RWPE2 (cell line): Measurements from ENCODE around the gene STRN.
"Not testable (repeated sequence)": the region's sequence is repeated elsewhere in the genome, so short reads cannot be mapped to it uniquely, and the experiment has no call there.

Experiments
- ATAC-seq: fragments of 200-7000 bp; cut with Tn5 transposase; 3 replicates; pipeline ENCODE4 v1.9.1; 2021; ENCODE audit warnings: low read depth
- DNase-seq: peaks from one replicate; pipeline ENCODE4 v3.0.0-alpha.2; 2020; ENCODE audit warnings: low spot score
- H3K27ac ChIP-seq: fragments of 450-650 bp; 2 replicates; pipeline ENCODE4 v1.5.1; 2017; ENCODE audit warnings: mild to moderate bottlenecking; ENCODE audit not compliant: poor library complexity, severe bottlenecking
- H3K27me3 ChIP-seq: fragments of 250-450 bp; sonication (Bioruptor Pico); 2 replicates; pipeline ENCODE4 v1.5.1; 2021; ENCODE audit warnings: mild to moderate bottlenecking, moderate library complexity; ENCODE audit not compliant: insufficient read depth, poor library complexity, severe bottlenecking
- H3K36me3 ChIP-seq: fragments of 250-450 bp; sonication (Bioruptor Pico); 2 replicates; pipeline ENCODE4 v1.5.1; 2020; ENCODE audit warnings: low read depth, mild to moderate bottlenecking, moderate library complexity
- H3K4me1 ChIP-seq: fragments of 250-450 bp; sonication (Bioruptor Pico); 2 replicates; pipeline ENCODE4 v1.5.1; 2021; ENCODE audit warnings: mild to moderate bottlenecking, moderate library complexity; ENCODE audit not compliant: insufficient read depth, poor library complexity, severe bottlenecking
- H3K4me3 ChIP-seq: fragments of 250-450 bp; sonication (Bioruptor Pico); 2 replicates; pipeline ENCODE4 v1.5.1; 2021; ENCODE audit warnings: mild to moderate bottlenecking, moderate library complexity; ENCODE audit not compliant: severe bottlenecking
- H3K9me3 ChIP-seq: fragments of 250-450 bp; sonication (Bioruptor Pico); 2 replicates; pipeline ENCODE4 v1.5.1; 2021; ENCODE audit warnings: mild to moderate bottlenecking, moderate library complexity; ENCODE audit not compliant: severe bottlenecking
- CTCF ChIP-seq: fragments of 450-650 bp; IDR thresholded peaks from one replicate; pipeline ENCODE4 v1.5.1; 2017; ENCODE audit warnings: mild to moderate bottlenecking, moderate library complexity; ENCODE audit not compliant: poor library complexity, severe bottlenecking

The STRN gene

GRCh38 chr2:36843838-36844237 lies 122.5 kb downstream of the STRN start:
- no peak for TF ChIP-seq CTCF
- DNase-seq (no peak), ATAC-seq (no peak)
- peaks cover 12% of the 10 kb centered on the region for H3K36me3 ChIP-seq
- no peak overlapping the region for H3K27ac ChIP-seq
- no peaks in the 10 kb centered on the region for H3K27me3 ChIP-seq
- H3K4me3 ChIP-seq, result no peak overlapping the region
- no peaks in the 10 kb centered on the region for H3K4me1 ChIP-seq
- H3K9me3 ChIP-seq, result no peaks in the 10 kb centered on the region

- H3K4me1 ChIP-seq, result no peaks in the 10 kb centered on the region
- no peak for TF ChIP-seq CTCF
- no peak overlapping the region for H3K4me3 ChIP-seq
- no peaks in the 10 kb centered on the region for H3K9me3 ChIP-seq
- ATAC-seq (no peak; the same call in 2 of the 3 replicates), DNase-seq (no peak)
- no peaks in the 10 kb centered on the region for H3K27me3 ChIP-seq
- H3K27ac ChIP-seq, result no peak overlapping the region
- no peaks in the 10 kb centered on the region; the same call in 1 of the 2 replicates for H3K36me3 ChIP-seq
Measured at GRCh38 chr2:36839976-36840617, 126.2 kb downstream of the STRN start.

- DNase-seq, result no peak
- Histone ChIP-seq H3K36me3 (no peaks in the 10 kb centered on the region), H3K4me3 (no peak overlapping the region), H3K4me1 (no peaks in the 10 kb centered on the region), H3K27ac (no peak overlapping the region), H3K27me3 (no peaks in the 10 kb centered on the region), H3K9me3 (no peaks in the 10 kb centered on the region)
- ATAC-seq, result no peak
- TF ChIP-seq CTCF, result no peak
Measured at GRCh38 chr2:36834731-36835524, 131.4 kb downstream of the STRN start.

GRCh38 chr2:36834203-36834602 lies 132.1 kb downstream of the STRN start:
- DNase-seq (no peak), ATAC-seq (no peak)
- no peaks in the 10 kb centered on the region for H3K4me1 ChIP-seq
- H3K9me3 ChIP-seq, result no peaks in the 10 kb centered on the region
- no peak overlapping the region for H3K4me3 ChIP-seq
- H3K27me3 ChIP-seq, result no peaks in the 10 kb centered on the region
- no peaks in the 10 kb centered on the region for H3K36me3 ChIP-seq
- TF ChIP-seq CTCF, result no peak
- no peak overlapping the region for H3K27ac ChIP-seq

GRCh38 chr2:36831185-36831584 lies 135.2 kb downstream of the STRN start:
- Histone ChIP-seq H3K4me1 (no peaks in the 10 kb centered on the region), H3K27me3 (no peaks in the 10 kb centered on the region), H3K9me3 (no peaks in the 10 kb centered on the region), H3K27ac (no peak overlapping the region), H3K36me3 (no peaks in the 10 kb centered on the region), H3K4me3 (no peak overlapping the region)
- no peak for DNase-seq
- TF ChIP-seq CTCF, result no peak
- ATAC-seq, result 0 out of 3 replicates have a peak, but pooled peaks have one; percentile 12

GRCh38 chr2:36824683-36825082 lies 141.7 kb downstream of the STRN start:
- H3K9me3 ChIP-seq, H3K27me3 ChIP-seq, H3K4me3 ChIP-seq, H3K36me3 ChIP-seq, ATAC-seq, DNase-seq, H3K4me1 ChIP-seq, H3K27ac ChIP-seq: not testable (repeated sequence)
